OCI-LY7 (cell line): ENCODE data around the gene PRKG1. TPM values are rescaled to one million over a fixed set of nuclear protein-coding genes. Genes with fewer than 3 reads are reported as not detected.

Experiments used
- BruUV-seq: library from RNA; stranded (reverse); fragments of 400-500 nt; replicated peaks from 2 replicates; lab custom pipeline; 2021; lab: Mats Ljungman, UMichigan
- CTCF ChIA-PET: fragments of 300-600 bp; sonication (Branson Sonifier 250); formaldehyde crosslinking; loops from one replicate; lab custom pipeline; 2022; ENCODE audit warnings: antibody characterized with exemption; ENCODE audit not compliant: unreplicated experiment; lab: Charles Lee
- POLR2A ChIA-PET: fragments of 300-600 bp; sonication (Branson Sonifier 250); formaldehyde crosslinking; loops from one replicate; lab custom pipeline; 2022; ENCODE audit warnings: antibody characterized with exemption; lab: Charles Lee
- DNase-seq: peaks from one replicate; pipeline ENCODE4 v3.0.0-alpha.2; 2015; ENCODE audit warnings: low spot score
- H2AFZ ChIP-seq: fragments of 200-600 bp; sonication (generic), shearing (Covaris generic); 2 replicates; pipeline ENCODE4 v1.6.1; 2014; ENCODE audit warnings: mild to moderate bottlenecking, antibody characterized with exemption, low read length, moderate library complexity
- H3K27ac ChIP-seq: fragments of 200-600 bp; sonication (generic); 2 replicates; pipeline ENCODE4 v1.5.1; 2014; ENCODE audit warnings: mixed run types, low read depth, mild to moderate bottlenecking, moderate library complexity, low read length, inconsistent platforms; ENCODE audit not compliant: poor library complexity, severe bottlenecking
- H3K36me3 ChIP-seq: fragments of 200-600 bp; sonication (generic); 2 replicates; pipeline ENCODE4 v1.6.1; 2014; ENCODE audit warnings: mild to moderate bottlenecking, antibody characterized with exemption, low read length, moderate library complexity, mixed read lengths; ENCODE audit not compliant: insufficient read depth
- H3K4me1 ChIP-seq: fragments of 200-600 bp; sonication (generic); 2 replicates; pipeline ENCODE4 v1.5.1; 2014; ENCODE audit warnings: mild to moderate bottlenecking, low read length; ENCODE audit not compliant: insufficient read depth, poor library complexity, severe bottlenecking
- H3K4me2 ChIP-seq: fragments of 200-600 bp; sonication (generic); 2 replicates; pipeline ENCODE4 v1.6.1; 2014; ENCODE audit warnings: mild to moderate bottlenecking, low read length
- H3K4me3 ChIP-seq: fragments of 200-600 bp; sonication (generic); 2 replicates; pipeline ENCODE4 v1.5.1; 2014; ENCODE audit warnings: mild to moderate bottlenecking, low read depth, low read length; ENCODE audit not compliant: poor library complexity, severe bottlenecking
- H3K79me2 ChIP-seq: fragments of 200-600 bp; sonication (generic); 2 replicates; pipeline ENCODE4 v1.6.1; 2016; ENCODE audit warnings: low read depth, mild to moderate bottlenecking, low read length, moderate library complexity, mixed read lengths; ENCODE audit not compliant: insufficient read depth
- H3K9me2 ChIP-seq: fragments of 200-600 bp; sonication (generic); 2 replicates; pipeline ENCODE4 v1.6.1; 2016; ENCODE audit warnings: mild to moderate bottlenecking, low read length, mixed read lengths; ENCODE audit not compliant: insufficient read depth
- H3K9me3 ChIP-seq: fragments of 200-600 bp; sonication (generic); 2 replicates; pipeline ENCODE4 v1.6.1; 2014; ENCODE audit warnings: mild to moderate bottlenecking, mixed run types, low read length, mixed read lengths
- H4K20me1 ChIP-seq: fragments of 200-600 bp; sonication (generic); 2 replicates; pipeline ENCODE4 v1.6.1; 2014; ENCODE audit warnings: mild to moderate bottlenecking, antibody characterized with exemption, low read length, moderate library complexity, mixed read lengths; ENCODE audit not compliant: insufficient read depth
- EZH2phosphoT487 ChIP-seq: fragments of 200-600 bp; sonication (generic); IDR thresholded peaks from 2 replicates; pipeline ENCODE4 v1.6.1; 2018; ENCODE audit warnings: low read depth, borderline replicate concordance, mild to moderate bottlenecking, mixed run types, antibody characterized with exemption, low read length, moderate library complexity, mixed read lengths
- intact Hi-C: fragments of 100-400 bp; cut with micrococcal nuclease; formaldehyde crosslinking; loops from one replicate; pipeline ENCODE4 v1.10.0; 2022; ENCODE audit not compliant: unreplicated experiment
- total RNA-seq, 2 experiments: library from RNA; depleted of rRNA in 1 of 2; stranded (reverse); fragments of >200 nt in 1 of 2; shearing (Covaris generic) in 1 of 2; gene quantifications; 2 replicates each; pipeline ENCODE4 v1.2.3, GENCODE V29; 2014 to 2022
- TF ChIP-seq, protein P1 (sequence below): fragments of 200-600 bp; sonication (generic); conservative IDR thresholded peaks from 2 replicates; pipeline ENCODE4 v1.5.1; 2014; ENCODE audit warnings: mild to moderate bottlenecking, antibody characterized with exemption, low read length, moderate library complexity, mixed read lengths

The PRKG1 gene
- total RNA-seq, 2 experiments from 2014 or later, result not detected

DNA sequence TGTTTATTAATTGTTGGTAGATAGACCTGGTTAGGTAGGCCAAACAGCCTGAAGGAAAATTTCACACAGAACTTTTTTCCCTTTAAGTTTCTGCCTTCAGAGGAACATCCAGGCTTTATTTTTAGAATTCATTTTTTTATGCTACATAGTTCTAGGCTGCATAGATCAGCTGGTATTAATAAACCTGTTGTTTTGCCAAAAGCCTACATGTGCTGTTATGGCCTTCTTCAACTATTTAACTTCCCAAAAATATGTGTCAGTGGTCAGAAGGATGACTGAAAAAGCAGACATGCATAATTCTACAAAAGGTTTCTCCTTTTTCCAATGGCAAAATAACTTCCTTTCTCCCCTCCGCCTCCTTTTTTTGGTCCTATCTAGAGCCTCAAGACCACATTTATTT lies 936.8 kb downstream of the PRKG1 start:
- H3K4me1 ChIP-seq, result no peaks in the 10 kb centered on the region
- no peak overlapping the region for H2AFZ ChIP-seq
- TF ChIP-seq, protein P1, sequence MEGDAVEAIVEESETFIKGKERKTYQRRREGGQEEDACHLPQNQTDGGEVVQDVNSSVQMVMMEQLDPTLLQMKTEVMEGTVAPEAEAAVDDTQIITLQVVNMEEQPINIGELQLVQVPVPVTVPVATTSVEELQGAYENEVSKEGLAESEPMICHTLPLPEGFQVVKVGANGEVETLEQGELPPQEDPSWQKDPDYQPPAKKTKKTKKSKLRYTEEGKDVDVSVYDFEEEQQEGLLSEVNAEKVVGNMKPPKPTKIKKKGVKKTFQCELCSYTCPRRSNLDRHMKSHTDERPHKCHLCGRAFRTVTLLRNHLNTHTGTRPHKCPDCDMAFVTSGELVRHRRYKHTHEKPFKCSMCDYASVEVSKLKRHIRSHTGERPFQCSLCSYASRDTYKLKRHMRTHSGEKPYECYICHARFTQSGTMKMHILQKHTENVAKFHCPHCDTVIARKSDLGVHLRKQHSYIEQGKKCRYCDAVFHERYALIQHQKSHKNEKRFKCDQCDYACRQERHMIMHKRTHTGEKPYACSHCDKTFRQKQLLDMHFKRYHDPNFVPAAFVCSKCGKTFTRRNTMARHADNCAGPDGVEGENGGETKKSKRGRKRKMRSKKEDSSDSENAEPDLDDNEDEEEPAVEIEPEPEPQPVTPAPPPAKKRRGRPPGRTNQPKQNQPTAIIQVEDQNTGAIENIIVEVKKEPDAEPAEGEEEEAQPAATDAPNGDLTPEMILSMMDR, result no peak
- no peak for TF ChIP-seq EZH2phosphoT487
- no peaks in the 10 kb centered on the region for H3K36me3 ChIP-seq
- CTCF ChIA-PET, result no interaction called here
- intact Hi-C loops, result no loop called here
- no peaks in the 10 kb centered on the region for H3K9me3 ChIP-seq
- H3K4me2 ChIP-seq, result no peak overlapping the region
- no TSS peak for BruUV-seq
- no peak overlapping the region for H3K27ac ChIP-seq
- no peak for DNase-seq
- H3K79me2 ChIP-seq, result no peaks in the 10 kb centered on the region
- no peaks in the 10 kb centered on the region for H3K9me2 ChIP-seq
- POLR2A ChIA-PET, result no interaction called here
- no peak overlapping the region for H3K4me3 ChIP-seq
- no peaks in the 10 kb centered on the region for H4K20me1 ChIP-seq

DNA sequence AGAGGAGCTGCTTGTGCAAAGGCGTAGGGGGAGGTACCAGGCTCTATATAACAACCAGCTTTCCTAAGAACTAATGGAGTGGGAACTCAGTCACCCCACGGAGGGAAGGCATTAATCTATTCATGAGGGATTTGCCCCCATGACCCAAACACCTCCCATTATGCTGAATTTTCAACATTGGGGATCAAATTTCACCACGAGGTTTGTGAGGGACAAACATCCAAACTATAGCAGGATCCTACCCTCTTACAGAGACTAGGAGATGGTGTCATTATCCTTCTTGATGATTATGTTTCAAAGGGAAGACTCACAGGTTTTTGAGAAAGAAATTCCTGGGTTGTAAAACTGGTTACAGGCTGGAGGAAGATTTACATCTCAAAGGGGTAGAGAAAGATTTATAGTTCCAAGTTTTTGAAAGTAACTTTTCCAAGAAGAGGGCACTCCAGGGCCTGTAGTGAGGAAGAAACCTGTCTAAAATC lies 944.8 kb downstream of the PRKG1 start:
- Histone ChIP-seq H3K4me2 (no peak overlapping the region), H3K9me3 (no peaks in the 10 kb centered on the region), H2AFZ (no peak overlapping the region), H3K9me2 (no peaks in the 10 kb centered on the region), H3K79me2 (no peaks in the 10 kb centered on the region), H3K36me3 (no peaks in the 10 kb centered on the region), H3K4me1 (no peaks in the 10 kb centered on the region), H4K20me1 (no peaks in the 10 kb centered on the region), H3K27ac (no peak overlapping the region), H3K4me3 (no peak overlapping the region)
- intact Hi-C loops, result no loop called here
- no TSS peak for BruUV-seq
- DNase-seq, result no peak
- TF ChIP-seq, protein P1, result no peak
- TF ChIP-seq EZH2phosphoT487, result no peak
- ChIA-PET POLR2A (interaction anchor here (0.6 kb wide), 1 partner anchor 107 kb away, joined by 3 read pairs; no protein-coding TSS in a partner anchor), CTCF (no interaction called here)

DNA sequence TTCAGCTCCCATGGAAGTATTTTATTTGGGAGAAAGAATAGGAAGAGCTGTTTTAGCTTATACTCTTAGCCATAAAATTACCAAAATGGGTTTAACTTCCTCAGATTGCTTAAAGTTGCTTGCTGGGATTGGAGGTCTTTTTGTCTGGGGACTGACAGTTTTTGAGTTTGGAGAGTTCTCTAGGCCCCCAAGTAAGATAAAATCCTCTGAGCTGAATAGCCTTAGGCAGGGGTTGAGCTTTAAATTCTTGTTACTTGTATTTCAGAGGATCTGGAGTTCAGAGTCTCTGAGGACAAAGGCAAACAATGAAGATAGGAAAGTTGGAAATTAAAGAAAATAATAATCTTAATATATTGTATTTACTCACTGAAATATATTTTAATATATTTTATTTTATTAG lies 945.4 kb downstream of the PRKG1 start:
- H3K9me2 ChIP-seq, result no peaks in the 10 kb centered on the region
- POLR2A ChIA-PET, result no interaction called here
- no peaks in the 10 kb centered on the region for H3K9me3 ChIP-seq
- no peak for DNase-seq
- H3K79me2 ChIP-seq, result no peaks in the 10 kb centered on the region
- no TSS peak for BruUV-seq
- TF ChIP-seq, protein P1, result no peak
- TF ChIP-seq EZH2phosphoT487, result no peak
- no peaks in the 10 kb centered on the region for H3K4me1 ChIP-seq
- CTCF ChIA-PET, result no interaction called here
- H3K4me2 ChIP-seq, result no peak overlapping the region
- no peaks in the 10 kb centered on the region for H4K20me1 ChIP-seq
- intact Hi-C loops, result no loop called here
- no peak overlapping the region for H3K4me3 ChIP-seq
- no peak overlapping the region for H3K27ac ChIP-seq
- no peak overlapping the region for H2AFZ ChIP-seq
- H3K36me3 ChIP-seq, result no peaks in the 10 kb centered on the region
